GM21515 (cell line): Measurements from ENCODE around the gene SBF2.
"Not testable (repeated sequence)": the region's sequence is repeated elsewhere in the genome, so short reads cannot be mapped to it uniquely, and the experiment has no call there.

Experiments
- ATAC-seq: cut with Tn5 transposase; IDR thresholded peaks from one replicate; pipeline ENCODE4 v1.9.1; 2021; ENCODE audit not compliant: unreplicated experiment

SBF2 gene

DNA sequence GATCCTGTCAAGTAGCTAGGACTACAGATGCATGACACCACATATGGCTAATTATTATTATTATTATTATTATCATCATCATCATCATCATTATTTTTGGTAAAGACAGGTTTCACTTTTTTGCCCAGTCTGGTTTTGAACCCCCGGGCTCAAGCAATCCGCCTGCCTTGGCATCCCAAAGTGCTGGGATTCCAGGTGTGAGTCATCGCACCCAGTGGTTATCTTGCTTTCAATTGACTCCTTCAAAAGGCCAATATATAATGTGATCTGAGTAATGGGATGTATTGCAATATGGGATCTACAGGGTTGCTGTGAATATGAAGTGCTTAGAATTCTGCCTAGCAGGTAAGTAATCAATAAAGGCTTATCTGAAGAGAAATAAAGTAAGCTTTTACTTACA lies 221.2 kb downstream of the SBF2 start:
- ATAC-seq, result no peak

- ATAC-seq, result no peak
Observed at GRCh38 chr11:10072142-10072541, 221.9 kb downstream of the SBF2 start.

DNA sequence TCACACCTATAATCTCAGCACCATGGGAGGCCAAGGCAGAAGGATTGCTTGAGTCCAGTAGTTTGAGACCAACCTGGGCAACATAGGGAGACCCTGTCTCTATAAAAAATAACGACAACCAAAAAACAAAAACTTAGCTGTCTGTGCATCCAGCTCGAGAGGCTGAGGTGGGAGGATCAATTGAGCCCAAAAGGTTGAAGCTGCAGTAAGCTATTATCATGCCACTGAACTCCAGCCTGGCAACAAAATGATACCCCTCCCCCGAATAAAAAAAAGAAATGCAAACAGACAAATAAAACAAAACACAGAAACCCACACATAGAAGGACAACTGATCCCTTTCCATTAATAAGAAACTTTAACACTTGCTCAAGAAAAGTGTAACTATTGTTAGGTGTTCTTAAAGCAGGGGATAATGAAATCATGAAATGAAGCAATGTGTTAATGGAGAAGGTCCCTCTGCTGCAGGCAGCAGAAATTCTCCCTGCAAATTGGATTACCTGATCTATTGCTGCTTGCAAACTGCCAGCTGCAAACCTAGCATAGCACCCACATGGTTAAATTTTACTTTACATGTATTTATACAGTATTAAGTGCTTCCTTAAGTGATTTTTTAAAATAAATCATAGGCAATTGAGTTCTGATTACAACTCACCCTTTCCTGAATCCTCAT lies 226.3 kb downstream of the SBF2 start:
- no peak for ATAC-seq

DNA sequence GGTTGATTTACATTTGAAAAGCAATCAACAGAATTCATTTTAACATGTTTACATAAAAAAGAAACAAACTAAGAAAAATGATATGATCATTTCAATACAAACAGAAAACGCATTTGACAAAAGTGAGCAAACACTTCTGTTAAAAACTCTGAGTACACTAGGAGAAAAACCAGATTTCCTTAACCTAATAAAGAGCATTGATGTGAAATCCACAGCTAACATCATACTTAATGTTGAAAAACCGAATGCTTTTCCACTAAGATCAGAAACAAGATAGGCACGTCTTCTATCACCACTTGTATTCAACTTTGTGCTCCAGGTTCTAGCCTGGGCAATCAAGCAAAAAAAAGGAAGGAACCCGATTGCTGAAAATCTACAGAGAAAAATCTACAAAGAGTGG lies 227.6 kb downstream of the SBF2 start:
- ATAC-seq, result no peak

GRCh38 chr11:10064828-10065227 lies 229.2 kb downstream of the SBF2 start:
- ATAC-seq, result no peak

DNA sequence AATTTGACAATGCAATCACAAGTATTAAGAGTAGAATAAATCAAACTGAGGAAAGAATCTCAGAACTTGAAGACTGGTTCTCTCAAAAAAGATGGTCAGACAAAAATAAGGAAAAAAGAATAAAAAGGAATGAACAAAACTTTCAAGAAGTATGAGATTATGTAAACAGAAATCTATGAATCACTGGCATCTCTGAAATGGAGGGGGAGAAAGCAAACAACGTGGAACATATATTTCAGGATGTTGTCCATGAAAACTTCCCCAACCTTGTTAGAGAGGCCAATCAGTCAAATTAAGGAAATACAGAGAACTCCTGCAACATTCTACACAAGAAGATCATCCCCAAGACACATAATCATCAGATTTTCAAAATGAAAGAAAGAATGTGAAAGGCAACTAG lies 235.7 kb downstream of the SBF2 start:
- no peak for ATAC-seq

DNA sequence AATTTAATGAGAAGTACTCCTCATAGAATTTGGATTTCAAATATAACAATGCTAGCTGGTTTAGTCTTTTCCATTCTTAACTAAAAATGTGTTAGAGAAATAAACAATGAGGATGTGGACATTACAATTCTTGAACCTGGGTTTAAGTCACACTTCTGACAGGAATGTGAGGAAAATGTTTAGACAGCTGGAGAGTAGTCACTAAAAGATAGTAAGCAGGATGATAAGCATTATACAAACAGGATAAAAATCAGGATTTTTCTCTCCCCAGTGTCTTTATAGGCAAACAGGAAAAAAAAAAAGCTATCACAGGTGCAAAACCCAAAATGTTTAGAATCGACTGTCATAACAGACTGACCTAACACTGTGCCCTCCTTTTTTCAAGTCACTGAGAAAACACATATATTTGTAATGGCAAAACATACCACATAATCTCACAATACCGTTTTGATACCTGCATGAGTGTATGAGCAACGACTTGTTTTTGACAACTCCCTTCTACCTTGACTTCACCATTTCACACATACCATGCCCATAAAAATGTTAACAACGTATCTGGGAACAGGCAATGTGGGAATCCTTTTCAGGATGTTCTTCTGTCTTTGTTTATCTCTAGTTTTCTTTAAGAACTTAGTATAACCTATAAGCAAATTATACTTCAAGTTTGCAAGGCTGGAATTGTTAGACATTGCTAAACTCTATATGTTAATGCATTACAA lies 242.0 kb downstream of the SBF2 start:
- ATAC-seq, result no peak

DNA sequence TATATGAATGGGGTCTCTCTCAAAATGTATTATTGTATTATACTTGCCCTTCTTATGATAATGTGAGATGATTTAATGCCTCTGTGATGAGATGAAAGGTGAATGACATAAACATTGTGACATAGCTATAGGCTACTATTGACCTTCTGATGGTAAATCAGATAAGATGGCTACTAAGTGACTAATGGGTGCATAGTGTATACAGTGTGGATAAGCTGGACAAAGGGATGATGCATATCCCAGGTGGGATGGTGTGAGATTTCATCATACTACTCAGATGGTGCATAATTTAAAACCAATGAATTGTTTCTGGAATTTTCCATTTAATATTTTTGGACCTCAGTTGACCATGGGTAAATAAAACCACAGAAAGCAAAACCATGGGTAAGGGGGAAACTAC lies 243.5 kb downstream of the SBF2 start:
- no peak for ATAC-seq

GRCh38 chr11:10049756-10050155 lies 244.3 kb downstream of the SBF2 start:
- ATAC-seq, result no peak

DNA sequence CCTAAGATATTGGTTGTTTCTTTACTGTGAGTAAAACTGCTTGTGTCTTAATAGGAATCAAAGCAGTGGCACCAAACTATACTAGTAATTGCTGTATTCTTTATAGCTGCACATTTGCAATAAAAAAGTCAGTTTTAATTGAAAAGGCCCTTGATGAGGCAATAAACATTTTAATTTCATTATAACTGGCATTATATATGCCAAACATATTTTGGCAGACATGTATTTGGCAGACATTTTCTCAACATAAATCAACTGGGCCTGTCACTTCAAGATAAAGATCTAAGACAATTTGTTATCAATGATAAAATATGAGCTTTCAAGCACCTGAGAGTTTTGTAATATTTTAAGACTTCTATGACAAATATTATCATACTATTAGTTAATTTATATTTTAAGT lies 245.7 kb downstream of the SBF2 start:
- ATAC-seq, result no peak

DNA sequence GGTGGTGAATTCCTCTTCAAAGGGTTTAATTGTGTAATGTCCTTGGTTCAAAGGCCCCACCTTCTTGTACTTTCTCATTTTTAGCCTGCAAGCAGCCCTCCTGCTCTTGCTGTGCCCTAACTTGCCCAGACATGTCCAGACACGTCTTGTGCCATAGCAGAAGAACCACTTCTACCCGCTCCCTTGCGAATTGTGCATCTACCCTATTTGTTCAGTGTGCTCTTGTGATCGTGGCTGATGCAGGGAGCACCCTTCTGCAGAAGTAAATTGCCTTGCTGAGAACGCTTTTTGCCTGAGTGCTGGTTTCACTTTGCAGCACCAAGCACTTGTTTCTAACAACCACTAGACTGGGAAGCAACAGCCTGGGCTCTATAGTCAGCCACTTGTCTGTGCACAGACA lies 249.4 kb downstream of the SBF2 start:
- ATAC-seq, result no peak

DNA sequence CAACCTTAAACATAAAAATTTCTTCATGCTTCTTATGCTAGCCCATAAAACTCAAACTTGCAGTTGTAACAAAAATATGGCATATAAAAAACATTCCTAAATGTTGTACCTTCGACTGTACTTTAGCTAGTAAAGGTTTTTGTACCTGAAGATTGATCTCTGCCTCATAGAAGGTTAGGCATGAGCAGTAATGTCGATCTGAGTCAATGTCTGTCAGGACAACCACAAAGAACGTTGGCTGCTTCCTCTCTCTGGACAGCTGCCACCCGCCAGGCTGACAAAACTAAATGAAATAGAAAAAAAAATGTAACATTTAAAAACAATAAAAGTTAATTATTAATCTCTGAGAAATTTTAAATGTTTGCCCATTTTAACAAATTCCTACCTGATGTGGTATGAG lies 251.3 kb downstream of the SBF2 start:
- no peak for ATAC-seq

GRCh38 chr11:10041748-10042446 lies 252.1 kb downstream of the SBF2 start:
- ATAC-seq, result no peak

- no peak for ATAC-seq
Observed at GRCh38 chr11:10041332-10041731, 252.7 kb downstream of the SBF2 start.

- no peak for ATAC-seq
Observed at GRCh38 chr11:10038521-10039302, 255.3 kb downstream of the SBF2 start.

DNA sequence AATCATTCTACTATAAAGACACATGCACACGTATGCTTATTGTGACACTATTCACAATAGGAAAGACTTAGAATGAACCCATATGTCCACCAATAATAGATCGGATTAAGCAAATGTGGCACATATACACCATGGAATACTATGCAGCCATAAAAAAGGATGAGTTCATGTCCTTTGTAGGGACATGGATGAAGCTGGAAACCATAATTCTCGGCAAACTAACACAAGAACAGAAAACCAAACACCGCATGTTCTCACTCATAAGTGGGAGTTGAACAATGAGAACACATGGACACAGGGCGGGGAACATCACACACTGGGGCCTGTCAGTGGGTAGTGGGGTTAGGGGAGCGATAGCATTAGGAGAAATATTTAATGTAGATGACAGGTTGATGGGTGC lies 258.1 kb downstream of the SBF2 start:
- not testable (repeated sequence) for ATAC-seq

DNA sequence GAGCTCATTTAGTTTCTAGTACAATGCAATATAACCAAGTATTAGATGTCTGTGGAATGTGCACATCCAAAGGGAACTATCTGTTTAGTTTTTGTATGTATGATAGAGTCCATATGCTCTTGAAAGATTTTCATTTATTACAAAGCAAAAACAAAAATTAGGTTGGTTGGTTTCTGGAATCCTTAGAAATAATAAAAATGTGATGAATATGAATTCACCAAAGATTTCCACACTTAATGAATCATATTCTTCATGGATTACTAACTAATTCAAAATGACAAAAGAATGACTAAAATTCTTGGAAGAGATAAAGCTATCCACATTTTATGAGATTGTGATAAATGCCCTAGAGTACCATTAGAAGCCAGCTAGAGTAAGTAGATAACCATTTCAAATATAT lies 261.1 kb downstream of the SBF2 start:
- ATAC-seq, result no peak

- ATAC-seq, result no peak
Observed at GRCh38 chr11:10030122-10030490, 263.9 kb downstream of the SBF2 start.

GRCh38 chr11:10029386-10030121 lies 264.5 kb downstream of the SBF2 start:
- no peak for ATAC-seq

DNA sequence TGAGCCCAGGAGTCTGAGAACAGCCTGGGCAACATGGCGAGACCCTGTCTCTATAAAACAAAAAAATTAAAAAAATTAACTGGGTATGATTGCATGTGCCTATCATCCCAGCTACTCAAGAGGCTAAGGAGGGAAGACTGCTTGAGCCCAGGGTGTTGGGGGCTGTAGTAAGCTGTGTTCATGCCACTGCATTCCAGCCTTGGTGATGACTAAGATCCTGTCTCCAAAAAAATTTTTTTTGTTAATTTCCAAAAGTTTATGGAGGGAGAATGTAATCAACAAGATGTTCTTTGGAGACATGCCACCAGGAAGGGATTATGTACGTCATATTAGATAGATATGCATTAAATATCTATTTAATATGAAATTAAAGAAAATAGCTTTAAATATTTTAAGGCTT lies 267.5 kb downstream of the SBF2 start:
- ATAC-seq, result no peak

DNA sequence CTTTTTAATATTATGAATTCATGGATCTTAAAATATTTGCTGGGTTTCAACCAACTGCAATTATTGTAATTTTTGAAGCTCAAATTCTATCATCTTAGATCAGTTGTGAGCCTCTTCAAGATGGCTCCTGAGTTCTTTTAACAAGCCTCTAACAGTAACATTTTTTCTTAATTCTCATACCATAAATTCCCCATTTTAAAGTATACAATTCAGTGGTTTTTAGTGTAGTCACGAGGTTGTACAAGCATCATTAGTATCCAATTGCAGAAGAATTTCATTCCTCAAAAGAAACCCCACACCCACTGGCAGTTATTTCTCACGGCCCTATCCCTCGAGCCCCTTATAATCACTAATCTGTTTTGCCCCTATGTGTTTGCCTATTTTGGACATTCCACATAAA lies 270.8 kb downstream of the SBF2 start:
- ATAC-seq, result no peak
